Measurements from ENCODE around the gene STEAP2.
A peak's percentile ranks its signal among the peaks of the same experiment; 100 is the strongest.
"Not testable (repeated sequence)": the region's sequence is repeated elsewhere in the genome, so short reads cannot be mapped to it uniquely, and the experiment has no call there.

Gene STEAP2

GRCh38 chr7:90211391-90212148, at the start of gene STEAP2:
TSS of gene STEAP2 (plus strand) at chr7:90211740. CDS start at chr7:90225083, 13,343 bp downstream.
- DNase-seq (ENCODE audit: low spot score), result peak; percentile 97

GRCh38 chr7:90163534-90163933, 48.0 kb upstream of the STEAP2 start:
- DNase-seq (ENCODE audit: low spot score), result no peak

GRCh38 chr7:90165724-90166123, 45.8 kb upstream of the STEAP2 start:
- DNase-seq (ENCODE audit: low spot score), result no peak

- no peak for DNase-seq (ENCODE audit: low spot score)
These were observed 45.4 kb upstream of the STEAP2 start for GRCh38 chr7:90166153-90166552.

- DNase-seq (ENCODE audit: low spot score), result no peak
These were observed 44.2 kb upstream of the STEAP2 start for GRCh38 chr7:90167361-90167760.

- DNase-seq (ENCODE audit: low spot score), result no peak
These were observed 41.6 kb upstream of the STEAP2 start for GRCh38 chr7:90169891-90170290.

- DNase-seq (ENCODE audit: low spot score), result no peak
These were observed 39.4 kb upstream of the STEAP2 start for GRCh38 chr7:90172121-90172520.

GRCh38 chr7:90172624-90173023, 38.9 kb upstream of the STEAP2 start:
- no peak for DNase-seq (ENCODE audit: low spot score)

GRCh38 chr7:90173127-90173844, 38.3 kb upstream of the STEAP2 start:
- no peak for DNase-seq (ENCODE audit: low spot score)

- DNase-seq (ENCODE audit: low spot score), result no peak
These were observed 35.9 kb upstream of the STEAP2 start for GRCh38 chr7:90175667-90176066.

GRCh38 chr7:90176195-90176594, 35.3 kb upstream of the STEAP2 start:
- DNase-seq (ENCODE audit: low spot score), result no peak

- DNase-seq (ENCODE audit: low spot score), result no peak
These were observed 33.4 kb upstream of the STEAP2 start for GRCh38 chr7:90178166-90178565.

- peak; percentile 56 for DNase-seq (ENCODE audit: low spot score)
These were observed 32.8 kb upstream of the STEAP2 start for GRCh38 chr7:90178679-90179278.

- no peak for DNase-seq (ENCODE audit: low spot score)
These were observed 31.4 kb upstream of the STEAP2 start for GRCh38 chr7:90180011-90180585.

GRCh38 chr7:90180649-90181048, 30.9 kb upstream of the STEAP2 start:
- no peak for DNase-seq (ENCODE audit: low spot score)

- no peak for DNase-seq (ENCODE audit: low spot score)
These were observed 30.1 kb upstream of the STEAP2 start for GRCh38 chr7:90181485-90181884.

GRCh38 chr7:90186290-90186689, 25.2 kb upstream of the STEAP2 start:
- DNase-seq (ENCODE audit: low spot score), result not testable (repeated sequence)

GRCh38 chr7:90187507-90188050, 24.0 kb upstream of the STEAP2 start:
- no peak for DNase-seq (ENCODE audit: low spot score)

- no peak for DNase-seq (ENCODE audit: low spot score)
These were observed 23.3 kb upstream of the STEAP2 start for GRCh38 chr7:90188281-90188680.

GRCh38 chr7:90190995-90191394, 20.5 kb upstream of the STEAP2 start:
- no peak for DNase-seq (ENCODE audit: low spot score)

- no peak for DNase-seq (ENCODE audit: low spot score)
These were observed 19.9 kb upstream of the STEAP2 start for GRCh38 chr7:90191648-90192047.
